Skeletal muscle tissue (tissue), 4 donors: Measurements from ENCODE around the gene EMP1. TPM values are rescaled to one million over a fixed set of nuclear protein-coding genes. Genes with fewer than 3 reads are reported as not detected.

Source experiments
- H3K27ac ChIP-seq: one replicate; pipeline ENCODE4 v1.7.0; 2013; ENCODE audit warnings: mild to moderate bottlenecking, low read depth, low read length, inconsistent platforms
- H3K27me3 ChIP-seq, 3 donors: one replicate each; pipeline ENCODE4 v1.7.0; 2013; ENCODE audit warnings: low read length in 3 of 3; ENCODE audit not compliant: control insufficient read depth in 3 of 3, insufficient read depth in 3 of 3
- H3K36me3 ChIP-seq, 3 donors: one replicate each; pipeline ENCODE4 v1.7.0; 2013; ENCODE audit warnings: low read length in 3 of 3; ENCODE audit not compliant: control insufficient read depth in 3 of 3, insufficient read depth in 3 of 3
- H3K4me1 ChIP-seq, 3 donors: one replicate each; pipeline ENCODE4 v1.7.0; 2013; ENCODE audit warnings: low read length in 3 of 3, mild to moderate bottlenecking in 3 of 3; ENCODE audit not compliant: control insufficient read depth in 3 of 3, insufficient read depth in 3 of 3
- H3K4me3 ChIP-seq, 3 donors: one replicate each; pipeline ENCODE4 v1.7.0; 2013; ENCODE audit warnings: low read length in 3 of 3
- H3K9ac ChIP-seq, 3 donors: one replicate each; pipeline ENCODE4 v1.7.0; 2013; ENCODE audit warnings: low read length in 3 of 3, mild to moderate bottlenecking in 3 of 3, moderate library complexity in 2 of 3, low read depth in 1 of 3
- H3K9me3 ChIP-seq, 3 donors: one replicate each; pipeline ENCODE4 v1.7.0; 2013; ENCODE audit warnings: low read length in 3 of 3; ENCODE audit not compliant: control insufficient read depth in 3 of 3
- total RNA-seq: library from RNA; depleted of rRNA; stranded (reverse); fragments of >200 nt; gene quantifications from one replicate; pipeline ENCODE4 v1.2.3, GENCODE V29; 2014
- donor health status: Osteomylitis.

Gene EMP1
- total RNA-seq, 1 donor from 2014 or later = 40.2 TPM

- no peak overlapping the region for H3K27ac ChIP-seq
- H3K9ac ChIP-seq = no peak overlapping the region
- H3K4me3 ChIP-seq = no peak overlapping the region
- H3K9me3 ChIP-seq = no peaks in the 10 kb centered on the region
- peaks cover 0 to 9% (median 4%) of the 10 kb centered on the region in 3 donors for H3K4me1 ChIP-seq
- H3K36me3 ChIP-seq = no peaks in the 10 kb centered on the region
- no peaks in the 10 kb centered on the region for H3K27me3 ChIP-seq
Measured at GRCh38 chr12:13156277-13156676, 40.2 kb upstream of the EMP1 start.

- Histone ChIP-seq H3K4me1 (peaks cover 5 to 7% (median 7%) of the 10 kb centered on the region in 3 donors), H3K27ac (no peak overlapping the region), H3K9me3 (no peaks in the 10 kb centered on the region), H3K36me3 (no peaks in the 10 kb centered on the region), H3K9ac (no peak overlapping the region), H3K27me3 (no peaks in the 10 kb centered on the region), H3K4me3 (no peak overlapping the region)
Measured at GRCh38 chr12:13161172-13161571, 35.4 kb upstream of the EMP1 start.

DNA sequence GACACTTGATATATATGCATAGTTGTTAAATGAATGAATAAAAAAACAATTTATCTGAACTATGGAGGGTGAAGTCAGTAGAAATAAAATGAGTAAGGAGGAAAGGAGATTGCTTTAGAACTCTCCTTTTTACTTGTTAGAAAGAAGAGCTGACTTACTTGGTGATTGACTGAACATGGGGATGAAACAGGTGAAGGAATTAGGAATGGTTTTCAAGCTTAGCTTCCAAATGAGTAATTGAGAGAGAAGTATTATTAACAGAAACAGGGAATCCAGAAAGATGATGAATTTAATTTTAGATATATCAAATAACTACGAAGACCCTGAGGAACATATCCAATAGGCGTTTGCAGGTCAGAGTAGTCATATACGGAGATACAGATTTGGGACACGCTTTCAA lies 33.6 kb upstream of the EMP1 start:
- Histone ChIP-seq H3K4me1 (peaks cover 5 to 7% (median 7%) of the 10 kb centered on the region in 3 donors), H3K4me3 (no peak overlapping the region), H3K27ac (no peak overlapping the region), H3K27me3 (no peaks in the 10 kb centered on the region), H3K36me3 (no peaks in the 10 kb centered on the region), H3K9me3 (no peaks in the 10 kb centered on the region), H3K9ac (no peak overlapping the region)

- Histone ChIP-seq H3K4me3 (no peak overlapping the region), H3K4me1 (peaks cover 5 to 7% (median 7%) of the 10 kb centered on the region in 3 donors), H3K36me3 (no peaks in the 10 kb centered on the region), H3K27ac (no peak overlapping the region), H3K27me3 (no peaks in the 10 kb centered on the region), H3K9me3 (no peaks in the 10 kb centered on the region), H3K9ac (no peak overlapping the region)
Measured at GRCh38 chr12:13163868-13164635, 32.5 kb upstream of the EMP1 start.

- Histone ChIP-seq H3K27me3 (no peaks in the 10 kb centered on the region), H3K4me3 (no peak overlapping the region), H3K9me3 (no peaks in the 10 kb centered on the region), H3K27ac (no peak overlapping the region), H3K9ac (no peak overlapping the region), H3K36me3 (no peaks in the 10 kb centered on the region), H3K4me1 (peaks cover 5 to 7% (median 7%) of the 10 kb centered on the region in 3 donors)
Measured at GRCh38 chr12:13164921-13165616, 31.5 kb upstream of the EMP1 start.

- H3K9me3 ChIP-seq = no peaks in the 10 kb centered on the region
- H3K27ac ChIP-seq = no peak overlapping the region
- H3K9ac ChIP-seq = no peak overlapping the region
- H3K36me3 ChIP-seq = no peaks in the 10 kb centered on the region
- H3K4me1 ChIP-seq = peaks cover 5 to 7% (median 7%) of the 10 kb centered on the region in 3 donors
- no peak overlapping the region for H3K4me3 ChIP-seq
- H3K27me3 ChIP-seq = no peaks in the 10 kb centered on the region
Measured at GRCh38 chr12:13165617-13166041, 30.9 kb upstream of the EMP1 start.

- Histone ChIP-seq H3K4me3 (no peak overlapping the region), H3K36me3 (no peaks in the 10 kb centered on the region), H3K27me3 (no peaks in the 10 kb centered on the region), H3K4me1 (peaks cover 5 to 10% (median 7%) of the 10 kb centered on the region in 3 donors), H3K9me3 (no peaks in the 10 kb centered on the region), H3K27ac (no peak overlapping the region), H3K9ac (no peak overlapping the region)
Measured at GRCh38 chr12:13167226-13167625, 29.3 kb upstream of the EMP1 start.

DNA sequence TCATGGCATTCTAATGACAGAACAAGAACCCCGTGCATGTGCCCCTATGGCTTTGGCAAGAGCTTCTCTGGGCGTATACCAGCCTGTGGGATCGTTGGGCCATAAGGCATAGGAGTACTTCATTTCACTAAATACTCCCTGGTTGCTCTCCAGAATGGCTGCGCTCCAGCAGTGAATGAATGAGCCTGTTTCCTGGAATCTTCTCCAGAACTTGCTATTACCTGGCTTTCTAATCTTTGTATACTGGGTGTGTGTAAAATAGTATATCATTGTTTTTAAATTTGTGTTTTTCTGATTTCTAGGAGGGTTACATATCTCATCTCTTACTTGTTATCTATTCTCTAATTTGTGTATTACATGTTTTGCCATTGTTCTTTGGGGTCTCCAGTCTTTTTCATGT lies 28.6 kb upstream of the EMP1 start:
- H3K27ac ChIP-seq = no peak overlapping the region
- H3K27me3 ChIP-seq = no peaks in the 10 kb centered on the region
- no peaks in the 10 kb centered on the region for H3K9me3 ChIP-seq
- H3K9ac ChIP-seq = no peak overlapping the region
- peaks cover 6 to 10% (median 7%) of the 10 kb centered on the region in 3 donors for H3K4me1 ChIP-seq
- H3K36me3 ChIP-seq = no peaks in the 10 kb centered on the region
- no peak overlapping the region for H3K4me3 ChIP-seq

GRCh38 chr12:13169272-13169671 lies 27.3 kb upstream of the EMP1 start:
- Histone ChIP-seq H3K9ac (no peak overlapping the region), H3K36me3 (no peaks in the 10 kb centered on the region), H3K9me3 (no peaks in the 10 kb centered on the region), H3K27ac (no peak overlapping the region), H3K4me3 (no peak overlapping the region), H3K4me1 (peaks cover 7 to 14% (median 9%) of the 10 kb centered on the region in 3 donors), H3K27me3 (no peaks in the 10 kb centered on the region)

GRCh38 chr12:13170892-13171490 lies 25.5 kb upstream of the EMP1 start:
- peak overlapping the region; percentile 15 for H3K27ac ChIP-seq

More at GRCh38 chr12:13170892-13171490, 25.5 kb upstream of the EMP1 start:
- H3K27me3 ChIP-seq = no peaks in the 10 kb centered on the region
- peaks cover 0 to 7% (median 4%) of the 10 kb centered on the region in 3 donors for H3K4me1 ChIP-seq
- H3K4me3 ChIP-seq = no peak overlapping the region
- no peak overlapping the region for H3K9ac ChIP-seq
- H3K9me3 ChIP-seq = no peaks in the 10 kb centered on the region
- no peaks in the 10 kb centered on the region for H3K36me3 ChIP-seq
